ENCODE measurements around the gene PNMA8C.
A peak's percentile ranks its signal among the peaks of the same experiment; 100 is the strongest.
"Not testable (repeated sequence)": the region's sequence is repeated elsewhere in the genome, so short reads cannot be mapped to it uniquely, and the experiment has no call there.

PNMA8C gene

DNA sequence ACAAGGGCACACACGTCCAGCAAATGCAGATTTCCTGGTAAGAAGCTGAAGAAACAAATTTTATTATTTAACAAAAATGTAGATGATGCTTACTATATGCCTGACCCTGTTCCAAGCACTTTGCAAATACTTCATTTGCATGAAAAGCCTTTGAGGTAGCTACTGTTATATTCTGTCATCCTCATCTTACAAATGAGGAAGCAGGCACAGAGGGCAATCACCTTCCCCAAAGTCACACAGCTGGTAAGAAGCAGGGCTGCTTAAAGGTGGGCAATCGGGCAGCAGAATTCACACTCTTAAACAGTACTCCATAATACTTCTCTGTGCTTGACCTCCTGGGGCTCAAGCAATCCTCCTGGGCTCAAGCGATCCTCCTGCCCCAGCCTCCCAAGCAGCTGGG lies 18.3 kb upstream of the PNMA8C start:
- no peak for DNase-seq

DNA sequence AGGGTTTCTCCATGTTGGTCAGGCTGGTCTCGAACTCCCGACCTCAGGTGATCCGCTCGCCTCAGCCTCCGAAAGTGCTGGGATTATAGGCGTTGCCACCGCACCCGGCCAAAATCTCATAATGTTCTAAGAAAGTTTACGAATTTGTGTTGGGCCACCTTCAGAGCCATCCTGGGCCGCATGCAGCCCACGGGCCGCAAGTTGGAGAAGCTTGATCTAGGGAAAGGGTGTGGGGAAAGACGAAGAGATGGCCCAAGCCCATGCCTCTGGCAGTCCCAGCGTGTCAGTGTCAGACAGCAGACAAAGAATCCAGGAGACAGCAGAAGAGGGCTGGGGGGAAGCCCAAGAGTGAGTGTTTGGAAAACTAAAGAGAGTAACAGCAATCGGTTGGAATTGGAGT lies 17.3 kb upstream of the PNMA8C start:
- no peak for DNase-seq

DNA sequence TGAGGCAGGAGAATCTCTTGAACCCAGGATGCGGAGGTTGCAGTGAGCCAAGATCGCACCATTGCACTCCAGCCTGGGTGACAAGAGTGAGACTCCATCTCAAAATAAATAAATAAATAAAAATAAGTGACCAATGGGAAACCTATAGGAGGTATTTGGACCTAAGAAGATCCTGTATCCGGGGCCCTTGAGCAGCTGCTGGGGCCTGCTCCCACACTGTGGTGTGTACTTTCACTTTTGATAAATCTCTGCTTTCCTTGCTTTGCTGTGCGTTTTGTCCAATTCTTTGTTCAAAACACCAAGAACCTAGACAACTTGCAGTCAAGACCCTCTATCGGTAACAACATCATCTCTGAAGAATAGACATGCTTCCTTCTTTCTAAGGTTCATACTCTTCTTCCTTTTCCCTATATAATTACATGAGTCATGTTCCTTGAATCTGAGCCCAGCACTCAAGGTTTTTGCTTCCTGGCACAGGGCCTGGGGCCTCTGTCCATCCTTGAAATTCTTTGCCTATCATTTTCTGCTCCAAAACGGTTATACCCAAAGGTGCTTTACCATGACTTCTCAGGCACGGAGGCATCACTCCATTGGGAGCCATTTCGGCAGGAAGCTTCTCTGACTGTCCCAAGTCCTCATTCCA lies 14.2 kb upstream of the PNMA8C start:
- peak; percentile 66 for DNase-seq

DNA sequence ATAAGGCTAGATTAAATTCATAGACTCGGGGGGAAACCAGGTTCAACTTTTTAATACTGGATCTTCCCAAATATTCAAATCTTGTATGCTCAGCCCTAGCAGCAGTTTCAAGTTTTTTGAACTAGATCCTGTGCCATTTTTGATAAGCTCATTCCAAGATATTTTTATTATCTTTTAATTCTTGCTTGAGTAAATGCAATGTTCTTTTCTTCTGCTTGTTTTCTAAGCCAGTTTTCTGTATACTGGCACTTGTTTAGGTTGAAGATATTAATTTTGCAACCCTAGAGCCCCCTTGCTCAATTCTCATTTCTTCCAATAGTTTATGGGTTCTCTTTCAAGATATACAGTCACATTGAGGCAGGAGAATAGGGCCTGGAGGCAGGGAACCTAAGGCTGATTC lies 13.1 kb upstream of the PNMA8C start:
- no peak for DNase-seq

DNA sequence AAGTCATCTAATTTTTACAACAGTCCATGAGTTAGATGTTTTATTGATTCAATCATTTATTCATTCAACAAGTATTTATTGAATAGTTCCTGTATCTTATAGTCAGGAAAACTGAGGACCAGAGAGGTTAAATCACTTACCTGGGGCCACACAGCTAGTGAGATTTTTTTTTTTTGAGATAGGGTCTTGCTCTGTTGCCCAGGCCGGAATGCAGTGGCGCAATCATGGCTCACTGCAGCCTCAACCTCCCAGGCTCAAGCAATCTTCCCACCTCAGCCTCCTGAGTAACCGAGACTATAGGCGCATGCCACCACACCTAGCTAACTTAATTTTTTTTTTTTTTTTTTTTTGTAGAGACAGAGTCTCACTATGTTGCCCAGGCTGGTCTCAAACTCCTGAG lies 7.0 kb upstream of the PNMA8C start:
- not testable (repeated sequence) for DNase-seq

DNA sequence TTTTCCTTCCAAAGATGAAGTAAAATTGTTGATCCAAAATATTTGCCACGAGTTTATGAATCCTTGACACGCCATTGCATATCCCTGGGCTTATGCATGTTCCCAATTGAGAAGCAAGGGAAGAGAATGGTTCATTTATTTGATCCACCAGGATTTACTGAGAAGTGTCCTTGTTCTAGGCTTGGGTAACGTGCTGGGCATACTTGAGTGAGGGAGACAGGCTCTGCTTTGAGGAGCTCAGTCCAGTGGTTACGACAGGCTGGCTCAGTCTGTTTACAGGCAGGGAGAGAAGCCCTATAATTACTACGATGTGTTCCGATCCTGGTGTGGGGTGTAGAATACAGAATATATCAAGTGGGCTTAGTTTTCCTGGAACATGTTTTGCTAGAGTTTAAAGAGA lies 6.3 kb upstream of the PNMA8C start:
- DNase-seq = no peak

DNA sequence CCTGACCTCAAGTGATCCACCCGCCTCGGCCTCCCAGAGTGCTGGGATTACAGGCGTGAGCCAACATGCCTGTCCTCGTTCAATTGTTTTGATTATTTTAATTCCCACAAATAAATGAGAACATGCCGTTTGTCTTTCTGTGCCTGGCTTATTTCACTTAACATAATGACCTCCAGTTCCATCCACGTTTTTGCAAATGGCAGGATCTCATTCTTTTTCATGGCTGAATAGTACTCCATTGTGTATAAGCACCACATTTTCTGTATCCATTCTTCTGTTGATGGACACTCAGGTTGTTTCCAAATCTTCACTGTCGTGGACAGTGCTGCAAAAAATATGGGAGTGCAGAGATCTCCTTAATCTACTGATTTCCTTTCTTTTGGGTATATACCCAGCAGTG lies 4.7 kb upstream of the PNMA8C start:
- not testable (repeated sequence) for DNase-seq

DNA sequence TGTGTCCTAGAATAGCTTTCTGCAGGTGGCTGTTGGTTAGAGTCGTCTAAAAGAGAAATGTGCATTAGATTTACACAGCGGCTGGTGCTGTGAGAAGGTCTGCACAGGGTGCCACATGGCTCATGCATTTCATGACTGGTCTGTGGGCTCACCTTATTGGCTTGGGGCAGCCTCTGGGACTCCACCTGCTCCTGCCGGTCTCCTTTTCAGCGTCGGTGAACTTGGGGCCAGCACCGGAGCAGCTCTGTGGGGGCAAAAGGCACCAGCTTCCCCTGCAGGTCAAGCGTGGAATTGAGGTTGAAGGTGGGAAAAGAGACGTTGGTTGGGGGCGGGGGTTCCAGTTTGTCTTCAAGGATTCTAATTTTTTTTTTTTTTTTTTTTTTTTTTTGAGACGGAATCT lies 3.1 kb upstream of the PNMA8C start:
- DNase-seq = no peak

DNA sequence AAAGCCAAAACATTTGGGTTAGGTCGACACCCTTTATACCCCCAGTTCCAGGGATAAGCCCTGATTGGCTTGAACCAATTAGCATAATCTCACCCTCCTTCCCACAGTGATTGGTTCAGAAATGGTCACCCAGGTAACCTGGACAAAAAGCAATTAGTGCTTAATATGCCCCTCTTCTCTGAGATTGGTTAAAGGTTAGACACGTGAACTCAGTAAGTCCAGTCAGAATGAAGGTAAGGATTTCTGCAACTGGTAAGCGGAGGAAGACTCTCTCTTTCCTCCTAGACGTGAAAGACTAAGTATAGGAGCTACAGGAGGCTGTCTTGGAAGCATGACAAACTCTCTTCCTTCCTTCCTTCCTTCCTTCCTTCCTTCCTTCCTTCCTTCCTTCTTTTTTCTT lies 1.3 kb upstream of the PNMA8C start:
- DNase-seq = no peak

DNA sequence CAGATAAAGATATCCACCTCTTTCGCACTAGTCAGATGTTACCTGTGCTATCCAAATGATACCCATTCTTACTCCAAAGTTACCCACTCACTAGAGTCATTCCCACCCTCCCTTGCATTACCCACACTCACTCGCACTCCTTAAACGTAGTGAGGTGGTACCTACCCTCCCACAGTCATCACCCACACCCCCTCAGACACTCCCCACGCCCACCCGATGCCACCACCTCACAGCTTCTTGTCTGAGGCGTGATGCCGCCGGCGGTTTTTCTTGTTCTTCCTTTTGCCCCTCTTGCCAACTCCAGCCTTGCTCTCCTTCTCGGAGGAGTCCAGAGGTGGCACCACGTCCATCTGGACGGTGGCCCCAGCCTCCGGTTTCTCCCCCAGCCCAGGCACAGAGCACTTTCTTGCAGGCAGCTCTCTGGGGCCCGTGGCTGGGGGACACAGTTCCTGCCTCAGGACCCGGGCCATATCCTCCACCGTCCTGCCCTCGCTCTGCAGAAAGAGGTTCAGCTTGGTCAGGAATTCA lies 1.2 kb downstream of the PNMA8C start:
- DNase-seq = no peak

DNA sequence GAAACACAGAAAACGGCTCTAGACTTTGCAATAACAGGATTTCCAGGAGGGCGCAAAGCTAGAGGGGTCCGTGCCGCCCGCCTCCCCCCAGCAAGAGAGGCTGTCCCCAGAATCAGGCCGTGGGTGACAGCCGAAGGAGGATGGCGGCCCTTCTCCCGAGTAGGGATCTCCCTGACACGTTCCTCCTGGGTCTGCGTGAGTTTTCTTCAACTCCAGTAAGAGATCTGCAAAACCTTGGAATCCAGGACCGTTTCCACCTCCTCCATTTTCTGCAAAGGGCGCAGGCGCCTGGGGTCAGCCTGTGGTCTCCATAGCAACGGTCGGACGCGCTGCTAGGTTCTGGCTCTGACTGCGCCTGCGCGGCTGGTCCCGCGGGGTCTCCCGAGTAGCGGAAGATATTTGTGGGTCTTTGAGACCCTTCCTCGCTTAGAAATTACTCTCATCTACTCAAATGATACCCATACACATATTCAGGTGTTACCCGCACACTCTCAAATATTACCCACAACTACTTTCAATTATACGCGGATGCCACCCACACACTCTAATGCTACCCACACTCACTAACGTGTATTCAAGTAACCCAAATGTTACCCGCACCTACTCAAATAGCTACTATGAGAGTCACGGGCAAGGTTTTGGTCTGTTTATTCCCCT lies 2.1 kb downstream of the PNMA8C start:
- peak; percentile 78 for DNase-seq

DNA sequence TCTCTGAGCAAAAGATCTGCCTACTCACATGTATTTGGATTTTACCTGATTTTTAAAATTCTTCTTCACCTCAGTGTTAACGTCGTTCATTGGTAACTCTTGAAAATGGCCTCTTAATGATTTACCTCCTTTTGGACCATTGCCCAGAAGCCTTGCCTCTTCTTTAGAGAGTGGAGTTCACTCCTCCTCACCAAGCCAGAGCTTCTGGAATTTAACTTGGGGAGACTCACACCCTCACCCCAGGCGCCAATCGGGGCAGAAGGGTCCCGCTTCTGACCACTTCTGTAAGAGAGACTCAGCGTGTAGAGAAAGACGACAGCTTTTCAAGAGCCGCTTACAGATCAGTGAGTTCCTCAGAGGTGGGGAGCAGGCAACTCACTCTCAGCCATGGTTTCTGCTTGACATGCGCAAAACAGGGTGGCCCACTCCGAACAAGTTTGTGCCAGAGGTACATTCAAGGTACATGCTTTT lies 2.7 kb downstream of the PNMA8C start:
- DNase-seq = peak; percentile 13

DNA sequence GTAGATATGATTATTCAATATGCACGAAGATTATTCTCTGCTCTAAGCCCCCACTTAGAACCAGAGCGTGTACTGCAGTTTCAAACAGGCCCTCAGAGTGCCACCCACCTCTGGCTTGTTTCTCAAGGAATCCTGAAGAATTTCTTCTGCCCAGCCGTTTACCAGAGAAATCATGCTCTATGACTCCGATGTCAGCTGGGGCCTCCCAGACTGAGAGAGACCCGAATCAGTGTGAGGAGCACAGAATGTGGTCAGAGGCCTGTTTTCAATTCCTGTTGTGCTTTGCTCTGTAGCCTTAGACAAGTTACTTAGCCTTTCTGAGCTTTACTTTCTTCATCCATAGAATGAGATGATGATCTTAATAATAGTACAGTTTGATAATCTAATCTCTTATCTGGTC lies 5.5 kb downstream of the PNMA8C start:
- DNase-seq = no peak

DNA sequence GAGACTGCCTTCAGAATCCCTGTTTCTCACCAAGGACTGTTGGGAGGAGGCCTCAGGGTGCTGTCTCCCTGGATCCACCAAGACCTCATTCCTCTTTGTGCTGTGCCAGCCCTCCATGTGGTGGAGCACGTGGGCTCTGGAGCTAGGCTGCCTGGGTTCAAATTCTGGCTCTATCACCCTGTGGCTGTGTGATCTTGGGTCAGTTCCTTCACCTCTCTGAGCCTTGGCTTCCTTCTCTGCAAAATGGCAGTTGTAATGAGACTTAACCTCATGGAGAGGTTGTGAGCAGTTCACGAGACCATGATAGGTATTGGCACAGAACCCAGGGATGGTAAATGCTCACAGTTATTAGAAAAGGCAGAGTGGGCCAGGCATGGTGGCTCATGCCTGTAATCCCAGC lies 6.4 kb downstream of the PNMA8C start:
- DNase-seq = no peak

DNA sequence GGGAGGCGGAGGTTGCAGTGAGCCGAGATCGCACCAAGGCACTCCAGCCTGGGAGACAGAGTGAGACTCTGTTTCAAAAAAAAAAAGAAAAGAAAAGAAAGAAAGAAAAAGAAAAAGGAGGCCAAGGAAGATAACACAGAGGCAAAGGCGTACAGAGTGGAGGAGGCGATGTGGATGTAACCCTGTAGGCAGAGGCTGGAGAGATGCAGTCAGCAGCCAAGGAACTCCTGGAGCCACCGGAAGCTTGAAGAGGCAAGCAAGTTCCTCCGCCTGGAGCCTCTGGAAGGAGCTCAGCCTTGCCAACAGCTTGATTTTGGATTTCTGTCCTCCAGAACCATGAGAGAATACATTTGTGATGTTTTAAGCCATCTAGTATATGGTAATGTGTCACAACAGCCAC lies 8.7 kb downstream of the PNMA8C start:
- no peak for DNase-seq

DNA sequence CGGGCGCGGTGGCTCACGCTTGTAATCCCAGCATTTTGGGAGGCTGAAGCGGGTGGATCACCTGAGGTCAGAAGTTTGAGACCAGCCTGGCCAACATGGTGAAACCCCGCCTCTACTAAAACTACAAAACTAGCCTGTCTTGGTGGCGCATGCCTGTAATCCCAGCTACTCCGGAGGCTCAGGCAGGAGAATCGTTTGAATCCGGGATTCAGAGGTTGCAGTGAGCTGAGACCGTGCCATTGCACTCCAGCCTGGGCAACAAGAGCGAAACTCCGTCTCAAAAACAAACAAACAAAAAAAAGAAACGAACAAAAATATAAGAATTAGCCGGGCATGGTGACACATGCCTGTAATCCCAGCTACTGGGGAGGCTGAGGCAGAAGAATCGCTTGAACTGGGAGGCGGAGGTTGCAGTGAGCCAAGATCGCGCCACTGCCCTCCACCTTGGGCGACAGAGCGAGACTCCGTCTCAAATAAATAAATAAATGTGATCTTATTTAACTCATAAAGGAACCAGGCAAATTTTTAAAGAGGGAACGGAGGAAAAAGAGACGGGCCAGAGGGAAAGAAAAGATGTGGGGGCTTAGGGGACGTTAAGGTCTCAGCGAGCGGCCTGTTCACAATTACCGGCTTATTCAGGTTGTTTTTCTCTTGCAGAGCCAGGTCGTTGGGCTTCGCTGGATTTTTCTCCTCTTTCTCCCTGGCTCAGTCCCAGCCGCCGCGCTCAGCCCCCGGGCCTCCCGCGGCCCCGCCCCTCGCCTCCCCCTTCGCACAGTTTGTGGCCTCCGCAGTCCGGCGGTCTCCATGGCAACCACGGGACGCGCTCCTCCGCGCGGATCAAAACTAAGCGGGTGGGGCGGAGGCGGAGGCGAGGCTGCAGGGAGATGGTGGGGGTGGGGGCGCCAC lies 12.7 kb downstream of the PNMA8C start:
- DNase-seq = peak; percentile 51

DNA sequence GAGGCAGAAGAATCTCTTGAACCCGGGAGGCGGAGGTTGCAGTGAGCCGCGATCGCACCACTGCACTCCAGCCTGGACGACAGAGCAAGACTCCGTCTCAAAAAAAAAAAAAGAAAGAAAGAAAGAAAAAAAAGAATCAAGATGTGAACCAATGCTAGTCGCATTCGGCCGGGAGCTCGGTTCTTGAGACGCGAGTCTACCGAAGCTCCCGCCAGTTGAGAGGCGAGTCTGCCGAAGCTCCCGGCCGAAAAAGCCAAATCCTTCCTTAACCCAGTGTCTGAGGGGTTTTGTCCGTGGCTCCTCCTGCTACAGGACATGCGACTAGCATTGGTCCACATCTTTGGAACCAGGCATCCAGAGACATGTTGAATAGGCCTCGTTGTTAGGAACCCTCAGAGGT lies 13.8 kb downstream of the PNMA8C start:
- DNase-seq = not testable (repeated sequence)

DNA sequence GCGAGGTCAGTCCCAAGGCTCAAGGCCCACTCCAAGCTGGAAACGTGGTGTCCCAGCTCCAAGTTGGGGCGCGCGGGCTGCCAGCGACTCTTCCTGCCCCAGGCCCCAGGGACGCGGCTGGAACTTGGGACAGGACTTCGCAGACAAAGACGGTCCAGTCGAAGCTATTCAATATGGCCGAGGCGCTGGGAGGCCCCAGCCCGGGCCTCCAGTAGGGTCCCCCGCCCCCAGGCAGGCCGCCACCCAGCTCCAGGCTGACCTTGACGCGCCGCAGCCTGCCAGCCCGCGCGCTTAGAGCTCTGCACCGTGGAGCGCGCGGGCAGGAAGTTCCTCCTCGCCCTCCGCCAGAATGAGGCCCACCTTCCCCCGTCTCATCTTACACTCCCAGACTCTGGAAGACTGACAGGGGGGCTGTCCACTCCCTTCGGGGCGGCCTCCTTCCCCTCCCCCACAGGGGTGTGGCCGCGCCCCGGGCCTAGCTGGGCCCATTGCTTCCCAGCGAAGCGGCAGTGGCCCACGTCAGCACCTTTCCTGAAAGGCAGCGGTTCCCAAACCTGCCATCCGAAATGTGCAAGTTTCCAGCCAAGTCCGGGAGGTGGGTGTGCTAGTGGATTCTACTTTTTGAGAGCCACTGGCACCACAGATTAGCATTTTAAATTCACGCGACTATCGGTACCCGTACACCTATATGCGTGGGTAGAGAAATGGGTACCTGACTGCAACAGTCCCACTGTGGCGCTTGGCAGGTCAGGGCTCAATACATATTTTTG lies 15.3 kb downstream of the PNMA8C start, which contains the start of gene CCDC8:
Gene CCDC8, minus strand, starts transcription at position 303 of the 770 bp plus-strand sequence. CDS start 754 bp downstream, outside the sequence.
- peak; percentile 33 for DNase-seq

DNA sequence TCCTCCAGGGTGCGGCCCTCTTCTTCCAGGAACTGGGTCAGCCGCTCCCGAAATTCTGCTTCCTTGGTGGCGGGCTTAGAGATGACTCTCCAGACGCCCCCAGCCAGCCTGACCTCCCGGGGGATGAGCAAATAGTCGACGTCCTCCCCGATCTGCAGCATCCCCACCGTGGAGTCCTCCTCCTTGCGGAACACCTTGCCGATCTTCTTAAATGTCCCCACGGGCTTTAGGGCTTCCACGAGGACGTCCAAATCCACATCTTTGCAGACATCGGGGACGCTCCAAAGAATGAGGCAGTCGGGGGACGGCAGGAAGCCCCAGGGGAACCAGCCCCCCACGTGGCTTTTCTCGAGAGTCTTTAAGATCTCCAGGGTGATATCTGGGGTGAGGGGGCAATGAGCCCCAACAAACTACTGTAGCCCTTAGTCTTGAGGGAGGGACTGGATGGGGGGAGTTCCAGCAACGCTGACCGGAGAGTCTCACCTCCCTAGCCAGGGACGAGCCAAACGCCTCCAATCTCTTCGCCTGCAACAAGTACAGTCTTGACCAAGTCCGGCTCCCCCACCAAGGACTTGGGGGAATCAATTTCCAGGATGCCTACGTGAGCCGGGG lies 16.0 kb downstream of the PNMA8C start:
- DNase-seq = no peak

DNA sequence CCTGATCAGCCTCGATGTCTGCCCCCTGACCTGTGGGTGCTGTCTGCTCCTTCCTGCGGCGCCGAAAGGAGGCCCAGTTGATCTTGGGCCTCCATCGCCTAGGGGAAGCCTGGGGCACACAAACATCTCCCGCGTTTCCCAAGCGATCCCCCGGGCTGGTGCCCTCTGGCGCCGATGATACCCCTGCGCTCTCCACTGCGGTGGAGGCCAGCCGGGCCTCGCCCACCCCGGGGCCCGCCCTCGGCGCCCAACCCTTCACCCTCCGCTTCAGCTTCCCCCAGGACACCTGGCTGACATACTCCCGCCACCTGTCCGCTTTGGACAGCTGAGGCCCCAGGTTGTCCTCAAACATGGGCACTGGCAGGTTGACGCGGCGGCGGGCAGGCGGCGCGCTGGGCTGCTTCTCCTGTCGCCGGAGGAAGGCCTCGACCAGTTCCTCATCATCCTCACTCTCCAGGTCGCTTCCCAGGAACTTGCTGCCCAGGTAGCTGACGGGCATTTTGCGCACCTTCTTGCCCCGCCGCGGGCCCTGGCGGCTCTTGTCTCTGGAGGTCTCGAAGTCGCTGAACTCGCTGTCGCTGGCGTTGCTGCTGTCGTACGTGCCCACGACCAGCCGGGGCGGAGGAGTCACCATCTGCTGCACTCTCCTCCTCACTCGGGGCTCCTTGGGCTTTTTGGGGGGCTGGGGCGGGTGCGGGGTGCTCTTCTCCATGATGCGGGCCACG lies 16.6 kb downstream of the PNMA8C start:
- DNase-seq = no peak
